SW 1271 (cell line): ENCODE measurements around the gene PRELID1.
"Not testable (repeated sequence)": the region's sequence is repeated elsewhere in the genome, so short reads cannot be mapped to it uniquely, and the experiment has no call there.

Experiments used
- DNase-seq, 2 experiments: peaks; one replicate each; lab custom pipeline; 2025; lab: John Stamatoyannopoulos, UW

The PRELID1 gene

DNA sequence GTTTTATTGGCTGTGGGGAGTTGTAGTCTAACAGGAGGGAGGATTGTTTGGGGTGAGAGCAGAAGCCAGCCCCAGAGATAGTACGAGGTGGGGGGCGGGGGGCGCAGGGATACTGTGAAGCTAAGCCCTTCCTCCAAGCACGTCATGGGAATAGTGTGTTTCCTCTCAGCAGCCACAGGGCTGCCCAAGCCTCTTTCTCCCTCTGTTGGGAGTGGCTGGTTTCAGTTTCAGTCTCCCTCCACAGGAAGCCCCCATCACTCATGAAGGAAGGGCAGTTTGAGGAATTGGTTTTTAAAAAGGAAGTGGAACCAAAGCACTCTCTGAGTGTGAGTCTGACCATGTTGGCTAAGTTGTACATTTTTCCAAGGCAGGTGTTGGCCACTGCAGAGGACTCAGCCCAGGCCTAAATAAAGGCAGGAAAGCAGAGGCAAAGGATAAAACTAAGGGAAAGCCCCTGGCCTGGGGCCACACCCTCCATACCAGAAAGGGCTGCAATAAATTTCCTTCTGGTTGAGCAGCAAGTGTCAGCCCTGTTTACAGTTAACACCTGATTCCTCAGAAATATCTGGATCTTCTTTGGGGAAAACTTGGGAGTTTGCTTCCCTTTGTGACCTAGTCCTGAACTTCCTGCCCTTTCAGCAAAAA is 3.2 kb upstream of the PRELID1 start:
- peak; percentile 42 to 77 for DNase-seq

DNA sequence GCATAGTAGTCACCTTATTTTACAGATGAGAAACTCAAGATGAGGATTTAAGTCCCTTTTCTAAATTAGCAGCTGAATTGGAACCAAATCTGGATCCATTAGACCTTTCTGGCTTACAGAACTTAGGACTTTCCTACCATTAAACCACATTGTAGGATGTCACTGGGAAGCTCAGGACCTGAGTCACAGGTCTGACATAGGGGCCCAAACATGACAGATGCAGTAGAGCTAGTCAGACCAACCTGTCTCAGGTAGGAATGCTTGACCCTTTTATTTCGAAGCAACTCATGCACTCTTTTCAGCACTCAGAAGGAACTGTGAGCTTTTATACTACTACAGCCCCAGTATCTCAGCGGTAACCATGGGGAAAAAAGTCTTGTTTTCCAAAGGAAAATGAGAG is 2.6 kb upstream of the PRELID1 start:
- no peak for DNase-seq

DNA sequence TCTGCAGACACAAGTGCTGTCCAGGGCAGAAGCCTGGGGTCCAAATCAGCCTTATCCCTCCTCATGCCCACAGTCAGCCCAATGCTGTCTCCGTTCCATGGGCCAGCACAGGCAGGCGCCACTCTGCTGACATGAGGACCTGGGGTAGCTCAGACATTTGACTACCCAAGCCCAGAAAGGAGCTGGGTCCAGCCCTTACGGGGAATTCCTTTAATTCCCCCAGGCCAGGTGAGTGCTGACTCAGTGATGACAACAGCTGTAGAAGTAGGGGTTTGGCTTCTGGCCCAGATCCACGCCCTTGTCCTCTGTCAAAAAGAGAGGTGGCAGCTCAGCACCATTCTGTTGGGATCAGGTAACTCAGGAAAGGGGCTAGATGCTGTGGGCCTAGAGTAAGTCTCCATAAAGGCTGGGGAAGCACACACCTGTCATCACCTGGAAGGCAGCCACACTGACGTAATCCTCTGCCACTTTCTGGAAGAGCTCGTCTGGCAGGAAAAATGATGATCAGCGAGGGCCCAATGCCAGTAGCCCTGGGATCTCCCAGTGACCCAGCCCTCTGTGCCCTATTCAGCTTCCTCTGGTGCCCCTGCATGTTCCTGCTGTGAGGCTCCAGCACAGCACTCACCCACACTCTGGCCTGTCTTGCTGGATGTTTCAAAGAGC is 2.0 kb upstream of the PRELID1 start:
- DNase-seq: no peak

DNA sequence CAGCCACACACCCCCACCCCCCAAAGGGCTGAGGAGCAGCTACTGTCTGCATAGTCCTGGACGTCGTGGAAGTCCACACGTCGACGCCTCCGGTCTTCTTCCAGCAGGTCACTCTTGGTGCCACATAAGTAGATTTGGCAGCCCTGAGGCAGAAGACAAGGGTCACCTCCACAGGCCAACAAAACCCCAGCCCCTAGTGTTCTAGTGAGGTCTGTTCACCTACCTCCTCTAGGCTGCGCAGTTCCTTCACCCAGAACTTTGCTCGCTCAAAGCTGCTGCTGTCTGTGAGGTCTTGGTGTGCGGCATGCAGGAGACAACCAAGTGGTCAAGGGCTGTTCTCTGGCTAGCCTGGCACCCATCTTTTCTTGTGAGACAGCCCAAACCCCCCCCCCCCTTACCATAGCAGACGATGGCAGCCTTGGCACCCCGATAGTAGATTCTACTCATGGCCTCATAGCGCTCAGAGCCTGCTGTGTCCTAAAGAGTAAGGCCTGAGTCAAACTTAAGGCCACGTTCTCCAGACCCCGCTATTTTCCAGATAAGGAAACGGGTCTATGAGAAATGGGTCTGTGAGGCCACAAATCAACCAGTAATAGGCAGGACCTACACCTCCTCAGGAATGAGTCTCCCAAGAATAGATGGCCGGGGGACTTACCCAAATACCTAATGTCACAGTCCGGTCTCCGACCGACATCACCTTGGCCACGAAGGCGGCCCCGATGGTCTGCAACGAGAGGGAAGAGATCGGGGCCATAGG is 1.1 kb upstream of the PRELID1 start:
- peak in 1 of 2 experiments; percentile 31 for DNase-seq

DNA sequence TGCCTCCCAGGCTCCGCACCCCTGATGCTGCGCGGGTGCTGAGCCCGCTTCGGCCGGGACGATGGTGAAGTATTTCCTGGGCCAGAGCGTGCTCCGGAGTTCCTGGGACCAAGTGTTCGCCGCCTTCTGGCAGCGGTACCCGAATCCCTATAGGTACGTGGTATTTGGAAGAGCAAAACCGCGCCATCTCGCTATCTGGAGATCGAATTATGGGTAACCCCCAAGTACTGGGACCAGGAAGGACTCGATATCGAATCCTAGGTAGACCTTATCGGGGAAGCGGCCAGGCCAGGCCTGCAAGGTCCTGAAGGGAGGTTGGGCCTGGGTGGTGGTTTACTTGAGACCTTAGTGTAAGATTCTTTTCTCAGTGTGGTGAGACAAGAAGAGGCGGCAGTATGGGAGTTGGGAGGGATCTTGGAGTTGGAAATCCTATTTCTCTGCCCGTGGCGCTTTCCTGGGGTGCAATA is 359 bp downstream of the PRELID1 start:
- DNase-seq: peak in 1 of 2 experiments; percentile 58

DNA sequence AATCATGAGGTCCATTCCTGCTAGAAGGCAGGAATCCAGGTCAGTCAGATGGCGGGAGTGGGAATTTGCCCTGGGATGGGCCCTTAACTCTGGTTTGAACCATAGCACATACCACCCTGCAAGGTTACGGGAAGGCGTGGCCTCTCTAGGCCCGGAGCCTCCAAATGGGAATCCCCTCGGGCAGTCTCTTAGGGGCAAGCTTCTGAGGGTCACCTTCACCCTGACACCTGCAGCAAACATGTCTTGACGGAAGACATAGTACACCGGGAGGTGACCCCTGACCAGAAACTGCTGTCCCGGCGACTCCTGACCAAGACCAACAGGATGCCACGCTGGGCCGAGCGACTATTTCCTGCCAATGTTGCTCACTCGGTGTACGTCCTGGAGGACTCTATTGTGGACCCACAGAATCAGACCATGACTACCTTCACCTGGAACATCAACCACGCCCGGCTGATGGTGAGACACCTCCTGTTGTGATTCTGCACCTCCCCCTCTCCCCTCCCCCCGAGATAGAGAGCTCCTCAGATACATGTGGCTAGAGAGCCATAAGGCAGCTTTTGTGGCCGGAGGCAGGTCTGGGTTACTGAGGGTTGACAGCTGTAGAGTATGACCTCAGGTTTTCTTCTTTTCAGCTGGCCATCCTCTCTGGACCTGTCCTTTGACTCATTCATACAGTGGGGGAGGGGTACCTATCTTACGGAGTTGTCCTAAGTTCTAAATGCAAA is 957 bp downstream of the PRELID1 start:
- peak; percentile 43 to 58 for DNase-seq

DNA sequence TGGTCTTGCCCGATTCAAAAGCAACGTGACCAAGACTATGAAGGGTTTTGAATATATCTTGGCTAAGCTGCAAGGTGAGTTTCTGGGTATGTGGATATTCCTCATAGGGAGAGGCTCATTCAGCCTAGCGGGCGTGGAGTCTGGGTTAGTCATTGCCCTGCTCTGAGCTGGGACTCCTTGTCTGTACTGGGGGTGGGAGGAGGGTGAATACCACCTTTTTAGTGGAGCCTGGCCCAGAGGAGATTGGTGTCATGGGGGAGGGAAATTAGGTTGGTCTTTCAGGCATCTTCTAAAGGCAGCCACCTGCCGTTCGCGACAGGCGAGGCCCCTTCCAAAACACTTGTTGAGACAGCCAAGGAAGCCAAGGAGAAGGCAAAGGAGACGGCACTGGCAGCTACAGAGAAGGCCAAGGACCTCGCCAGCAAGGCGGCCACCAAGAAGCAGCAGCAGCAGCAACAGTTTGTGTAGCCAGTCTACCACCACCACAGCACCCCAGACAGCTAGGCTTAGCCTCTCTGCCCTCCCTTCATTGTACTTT is 2.6 kb downstream of the PRELID1 start:
- DNase-seq: not testable (repeated sequence)

DNA sequence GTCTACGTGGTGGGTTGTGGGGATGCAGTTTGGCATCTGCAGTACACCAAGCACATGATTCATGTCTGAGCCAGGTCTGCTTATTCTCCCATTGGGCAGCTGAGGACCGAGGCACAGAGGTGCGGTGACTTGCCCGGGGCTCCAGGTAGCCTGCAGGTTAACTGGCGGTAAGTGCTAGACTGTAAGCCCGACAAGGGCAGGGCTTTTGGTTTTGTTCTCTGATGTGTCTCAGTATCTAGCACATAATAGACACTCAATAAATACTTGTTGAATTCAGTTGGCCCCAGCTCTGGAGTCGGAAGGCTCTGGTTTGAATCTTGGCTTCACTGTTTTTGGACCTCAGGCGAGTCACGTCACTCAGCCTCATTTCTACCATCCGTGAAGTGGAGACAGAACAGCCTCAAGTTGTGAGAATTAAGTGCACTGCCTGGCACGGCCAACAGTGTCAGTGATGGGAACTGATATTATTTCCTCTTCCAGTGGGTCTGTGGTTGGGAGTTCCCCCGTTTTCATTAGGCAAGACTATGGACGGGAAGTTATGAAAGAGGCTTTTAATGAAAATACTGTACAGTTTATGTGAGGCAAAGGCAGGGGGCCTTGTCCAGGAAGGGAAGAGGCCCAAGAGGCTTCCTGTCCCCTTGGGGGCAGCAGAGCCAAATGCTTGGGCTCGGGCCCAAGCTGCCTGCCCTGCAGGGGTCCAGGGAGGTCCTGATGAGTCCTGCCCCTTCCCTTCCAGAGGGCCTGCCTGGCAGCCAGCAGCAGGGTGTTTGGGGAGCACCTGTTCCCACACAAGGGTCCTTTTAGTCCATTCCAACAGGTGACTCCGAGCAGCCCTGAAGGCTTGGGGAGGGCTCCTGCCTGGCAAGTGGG is 3.3 kb downstream of the PRELID1 start:
- DNase-seq: no peak

DNA sequence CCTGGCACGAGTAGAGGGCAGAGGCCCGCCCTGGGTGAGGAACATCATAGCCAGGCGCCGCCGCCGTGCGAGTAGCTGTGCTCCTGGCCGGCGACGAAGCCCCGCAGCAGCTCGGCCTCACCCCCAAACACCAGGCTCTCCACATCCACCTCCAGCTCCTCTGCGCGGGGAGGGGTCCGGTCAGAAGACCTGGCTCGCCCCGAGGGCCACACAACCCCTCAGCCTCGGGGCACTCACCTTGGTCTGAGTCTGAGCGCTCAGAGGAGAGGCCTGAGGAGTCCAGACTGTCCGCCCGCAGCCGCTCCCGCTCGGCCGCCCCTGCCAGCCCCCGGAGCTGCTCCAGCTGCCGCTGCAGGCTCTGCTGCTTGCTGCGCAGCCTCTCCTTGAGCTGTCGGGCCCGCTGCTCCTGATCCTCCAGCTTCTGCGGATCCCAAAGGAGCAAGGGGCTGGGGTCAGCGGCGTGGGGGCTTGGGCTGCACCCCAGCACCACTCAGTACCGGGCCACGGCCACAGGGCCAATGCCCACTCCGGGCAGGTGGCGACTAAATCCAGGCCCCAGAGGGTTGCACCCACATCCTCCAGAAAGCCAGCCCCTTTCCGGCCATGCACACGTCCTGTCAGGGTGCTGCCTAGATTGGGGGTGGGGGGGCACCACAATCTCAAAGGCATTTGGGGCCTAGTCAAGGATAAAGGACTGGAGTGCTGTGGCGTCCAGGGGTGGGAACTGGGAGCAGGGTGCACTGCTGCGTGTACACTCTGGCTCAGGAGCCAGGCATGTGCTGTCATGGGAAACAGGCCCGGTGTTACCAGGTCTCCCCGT is 4.2 kb downstream of the PRELID1 start:
- DNase-seq: no peak

DNA sequence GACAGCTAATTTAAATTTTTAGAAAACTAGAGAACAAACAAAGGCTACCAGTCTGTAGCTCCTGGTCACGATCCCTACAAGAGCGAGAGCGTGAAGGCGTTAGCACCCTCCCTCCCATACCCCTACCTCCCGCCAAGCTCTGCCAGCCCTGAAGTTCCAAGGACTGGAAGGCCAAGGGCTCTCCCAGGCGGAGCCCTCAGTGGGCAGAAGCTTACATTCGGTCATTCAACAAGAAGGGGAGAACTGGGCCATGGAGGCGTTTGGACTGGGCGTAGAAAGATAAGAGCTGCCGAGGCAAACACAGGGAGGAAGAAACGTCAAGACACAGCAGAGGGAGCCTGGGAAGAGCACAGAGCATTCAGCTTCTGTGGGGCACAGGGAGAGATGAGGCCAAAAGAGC is 5.1 kb downstream of the PRELID1 start:
- DNase-seq: no peak

DNA sequence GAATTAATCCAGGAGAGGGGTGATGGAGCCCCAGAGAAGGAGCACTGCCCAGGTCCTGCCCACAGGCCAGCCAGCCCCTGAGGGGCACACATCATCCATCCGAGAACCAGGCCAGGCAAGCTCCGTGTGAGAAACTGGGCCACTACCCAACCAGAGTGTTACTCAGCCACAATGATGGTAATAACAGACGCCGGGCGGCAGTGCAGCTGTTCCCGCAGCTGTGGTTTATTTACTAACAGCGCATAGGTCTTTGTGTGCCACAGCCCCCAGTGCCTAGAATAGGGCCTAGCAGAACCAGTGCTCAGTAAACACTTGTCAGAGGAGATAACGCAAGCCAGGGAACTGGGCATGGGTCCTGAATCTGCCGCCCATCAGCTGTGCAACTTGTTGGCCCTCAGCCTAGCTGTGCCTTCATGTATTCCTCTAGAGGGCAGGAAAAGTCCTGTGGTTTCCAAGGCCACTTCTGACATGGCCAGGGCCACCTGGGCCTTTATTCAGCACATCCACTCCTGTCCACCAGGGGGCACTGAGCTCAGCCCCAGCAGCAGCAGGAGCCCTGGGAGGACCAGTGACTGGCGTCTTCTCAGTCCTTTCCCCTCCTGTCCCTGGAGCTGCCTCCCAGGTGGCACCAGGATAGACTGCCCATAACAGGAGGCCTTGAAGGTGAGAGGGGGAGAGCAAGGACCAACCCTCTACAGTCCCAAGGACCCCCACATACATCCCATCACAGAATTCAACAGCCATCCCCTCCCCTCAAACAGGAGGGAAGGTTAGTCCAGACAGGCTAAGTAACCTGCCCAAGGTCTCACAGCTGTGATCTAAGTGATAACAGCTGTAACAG is 6.0 kb downstream of the PRELID1 start:
- DNase-seq: peak; percentile 76 to 87

DNA sequence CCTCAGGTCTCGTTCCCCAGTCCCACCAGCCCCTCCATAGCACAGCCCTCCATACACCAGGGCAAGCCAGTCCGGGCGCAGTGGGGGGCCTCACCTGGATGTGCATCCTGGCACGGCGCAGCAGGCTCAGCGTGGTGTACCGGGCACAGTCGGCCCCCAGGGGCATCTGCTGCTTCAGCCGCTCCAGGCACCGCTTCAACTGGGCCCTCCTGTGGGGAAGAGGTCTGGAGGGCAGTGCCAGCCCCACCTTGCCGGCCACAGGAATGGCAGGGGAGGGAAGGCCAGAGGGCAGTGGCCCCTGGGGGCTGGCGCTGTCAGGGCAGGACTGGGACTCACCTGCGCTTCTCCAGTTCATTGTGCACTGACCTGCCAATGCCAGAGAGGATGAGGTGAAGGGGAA is 6.7 kb downstream of the PRELID1 start:
- DNase-seq: no peak

DNA sequence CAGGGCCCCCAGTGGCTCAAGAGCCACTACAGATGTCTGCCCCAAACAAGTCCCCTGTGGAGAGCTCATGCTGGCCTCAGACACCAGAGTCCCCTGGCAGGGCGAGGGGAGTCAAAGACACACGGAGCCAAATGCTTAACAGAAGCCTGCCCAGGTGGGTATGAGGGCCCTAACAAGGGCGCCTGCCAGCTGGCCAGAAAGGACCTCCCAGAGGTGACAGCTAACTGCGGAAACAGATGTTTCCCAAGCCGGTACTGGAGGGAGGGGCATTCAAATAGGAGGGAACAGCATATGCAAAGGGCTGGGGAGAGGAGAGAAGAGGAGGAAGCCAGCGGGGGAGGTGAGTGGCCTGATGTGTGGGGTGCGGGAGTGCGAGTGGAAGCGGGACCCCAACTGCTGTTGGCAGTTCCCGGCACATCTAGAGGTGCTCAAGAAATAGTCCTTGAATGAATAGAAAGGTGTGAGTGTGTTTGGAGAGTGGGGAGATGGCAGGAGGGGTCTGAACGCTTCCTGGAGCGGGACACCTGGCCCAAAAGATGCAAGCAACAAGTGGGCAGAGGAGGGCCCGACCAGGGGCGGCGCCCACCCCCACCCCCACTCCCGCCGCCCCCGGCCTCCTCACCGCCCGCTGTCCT is 7.3 kb downstream of the PRELID1 start:
- DNase-seq: no peak

DNA sequence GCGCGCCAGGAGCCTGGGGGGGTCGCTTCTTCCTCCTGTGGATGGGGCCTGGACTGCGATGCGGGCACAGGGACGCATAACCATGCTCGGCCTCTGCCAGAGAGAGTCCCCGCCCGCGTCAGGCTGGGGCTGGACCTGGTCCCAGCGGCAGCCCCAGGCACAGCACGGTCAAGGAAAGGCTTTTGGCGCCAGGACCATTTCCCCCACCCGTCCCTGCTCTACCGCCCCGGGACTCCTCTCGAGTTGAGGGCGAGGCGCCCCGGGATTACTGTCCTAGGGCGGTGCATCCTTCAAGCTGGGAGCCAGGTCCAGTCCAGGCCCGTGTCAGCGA is 7.8 kb downstream of the PRELID1 start:
- no peak for DNase-seq

DNA sequence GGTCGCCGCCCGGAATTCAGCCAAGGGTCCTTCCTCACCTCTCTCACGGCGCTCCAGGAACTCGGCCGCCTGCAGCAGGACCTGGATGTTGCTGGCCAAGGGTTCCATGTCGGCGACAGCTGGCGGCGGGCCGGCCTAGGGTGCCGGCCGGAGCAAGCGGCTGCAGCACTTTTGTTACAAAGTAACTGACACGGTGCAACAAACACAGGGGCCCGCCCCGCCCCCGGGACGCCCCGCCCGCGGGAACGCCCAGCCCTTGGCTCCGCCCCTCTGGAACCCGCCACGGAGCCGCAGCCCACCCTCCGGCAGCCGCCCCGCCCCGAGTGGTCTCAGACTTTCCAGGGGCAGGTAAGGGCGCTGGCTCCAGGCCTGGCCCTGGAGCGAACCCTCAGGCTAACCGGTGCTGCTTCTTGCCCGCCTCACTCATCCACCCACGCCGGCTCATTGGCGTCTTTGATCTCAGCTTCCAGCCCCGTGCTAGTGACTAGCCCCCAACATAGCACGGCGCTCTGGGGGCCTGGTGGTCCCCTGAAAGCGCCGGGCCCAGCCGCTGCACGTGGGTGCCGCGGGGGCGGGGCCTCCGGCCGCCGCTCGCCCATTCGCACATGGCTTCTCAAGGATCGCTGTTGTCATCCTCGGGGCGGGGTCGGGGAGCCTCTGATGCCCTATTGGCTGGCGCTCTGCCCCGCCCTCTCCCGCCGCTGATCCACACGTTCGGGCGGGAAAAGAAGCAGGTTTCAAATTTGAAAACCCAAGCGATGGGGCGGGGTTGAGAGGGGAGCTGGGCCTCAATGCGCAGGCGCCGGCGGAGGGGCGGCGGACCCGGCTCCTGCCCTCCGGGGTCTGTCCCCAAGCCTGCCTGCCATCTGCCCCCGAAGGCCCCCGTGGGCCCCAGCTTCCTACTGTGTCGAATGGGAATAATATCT is 8.4 kb downstream of the PRELID1 start, which contains the start of gene MXD3:
TSS of gene MXD3 (minus strand) at position 176 of the 926 bp plus-strand sequence. CDS start at position 108, 68 bp downstream.
- peak; percentile 96 to 98 for DNase-seq

DNA sequence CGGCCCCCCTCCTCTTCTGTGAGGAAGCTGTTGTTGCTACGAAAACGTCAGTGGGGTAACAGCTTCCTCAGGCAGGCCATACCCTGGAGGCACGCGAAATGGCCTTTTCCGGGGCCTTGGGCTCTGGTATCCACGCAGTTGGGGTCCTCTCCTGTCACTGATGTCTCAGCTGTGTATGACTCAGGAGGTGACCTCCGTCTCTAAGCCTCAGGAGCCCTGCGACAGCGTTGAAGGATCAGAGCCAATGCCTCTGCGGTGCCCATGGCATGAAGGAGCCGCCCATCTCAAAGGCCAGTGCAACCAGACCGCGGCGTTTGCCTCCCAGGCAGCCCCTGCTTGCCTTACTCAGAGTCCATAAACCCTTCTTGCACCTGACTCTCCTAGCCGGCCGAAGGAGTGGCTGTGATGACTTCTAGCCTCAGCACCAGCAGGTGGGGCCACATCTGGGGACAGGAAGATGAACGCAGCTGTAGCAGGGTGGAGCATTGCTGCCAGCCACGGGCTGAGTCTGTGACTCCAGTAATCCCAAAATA is 9.1 kb downstream of the PRELID1 start:
- peak in 1 of 2 experiments; percentile 80 for DNase-seq

DNA sequence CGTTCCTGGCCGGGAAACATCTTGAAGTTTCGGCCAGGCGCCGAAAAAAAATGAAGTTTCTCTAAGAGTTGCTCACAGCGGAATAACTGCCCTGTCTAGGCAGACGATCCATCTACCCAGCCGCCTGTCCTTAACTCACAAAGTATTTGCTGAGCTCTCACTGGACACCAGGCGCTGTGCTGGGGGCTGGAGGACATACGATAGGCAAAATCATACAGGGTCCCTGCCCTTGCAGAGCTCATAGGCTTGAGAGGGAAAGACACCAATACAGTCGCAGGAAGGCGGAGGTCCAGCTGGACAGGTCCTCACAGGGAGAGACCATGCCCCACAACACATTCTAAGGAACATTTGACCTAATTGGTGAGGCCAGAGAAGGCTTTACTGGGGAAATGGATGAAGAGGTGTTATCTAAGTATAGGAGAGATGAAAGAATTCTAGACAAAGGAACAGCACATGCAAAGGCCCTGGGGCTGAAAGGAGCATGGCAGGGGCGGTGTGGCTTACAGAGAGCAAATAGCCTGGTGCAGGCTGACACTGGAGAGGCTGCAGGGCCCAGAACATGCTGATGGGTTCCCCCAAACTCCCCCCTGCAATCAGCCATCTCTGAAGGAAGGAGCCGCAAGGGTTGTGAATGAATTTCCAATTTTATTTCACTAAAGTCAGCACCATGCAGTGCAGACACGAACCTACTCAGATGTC is 10.1 kb downstream of the PRELID1 start:
- DNase-seq: no peak
